HG02623 (cell line): ENCODE measurements around the gene KRTAP5-8.
"Not testable (repeated sequence)": the region's sequence is repeated elsewhere in the genome, so short reads cannot be mapped to it uniquely, and the experiment has no call there.

Experiments
- ATAC-seq: cut with Tn5 transposase; IDR thresholded peaks from one replicate; pipeline ENCODE4 v1.9.1; 2021; ENCODE audit warnings: moderate library complexity; ENCODE audit not compliant: unreplicated experiment

Gene KRTAP5-8

GRCh38 chr11:71505781-71506180 is 32.0 kb upstream of the KRTAP5-8 start:
- ATAC-seq = no peak

- no peak for ATAC-seq
Measured at GRCh38 chr11:71507102-71507501, 30.7 kb upstream of the KRTAP5-8 start.

DNA sequence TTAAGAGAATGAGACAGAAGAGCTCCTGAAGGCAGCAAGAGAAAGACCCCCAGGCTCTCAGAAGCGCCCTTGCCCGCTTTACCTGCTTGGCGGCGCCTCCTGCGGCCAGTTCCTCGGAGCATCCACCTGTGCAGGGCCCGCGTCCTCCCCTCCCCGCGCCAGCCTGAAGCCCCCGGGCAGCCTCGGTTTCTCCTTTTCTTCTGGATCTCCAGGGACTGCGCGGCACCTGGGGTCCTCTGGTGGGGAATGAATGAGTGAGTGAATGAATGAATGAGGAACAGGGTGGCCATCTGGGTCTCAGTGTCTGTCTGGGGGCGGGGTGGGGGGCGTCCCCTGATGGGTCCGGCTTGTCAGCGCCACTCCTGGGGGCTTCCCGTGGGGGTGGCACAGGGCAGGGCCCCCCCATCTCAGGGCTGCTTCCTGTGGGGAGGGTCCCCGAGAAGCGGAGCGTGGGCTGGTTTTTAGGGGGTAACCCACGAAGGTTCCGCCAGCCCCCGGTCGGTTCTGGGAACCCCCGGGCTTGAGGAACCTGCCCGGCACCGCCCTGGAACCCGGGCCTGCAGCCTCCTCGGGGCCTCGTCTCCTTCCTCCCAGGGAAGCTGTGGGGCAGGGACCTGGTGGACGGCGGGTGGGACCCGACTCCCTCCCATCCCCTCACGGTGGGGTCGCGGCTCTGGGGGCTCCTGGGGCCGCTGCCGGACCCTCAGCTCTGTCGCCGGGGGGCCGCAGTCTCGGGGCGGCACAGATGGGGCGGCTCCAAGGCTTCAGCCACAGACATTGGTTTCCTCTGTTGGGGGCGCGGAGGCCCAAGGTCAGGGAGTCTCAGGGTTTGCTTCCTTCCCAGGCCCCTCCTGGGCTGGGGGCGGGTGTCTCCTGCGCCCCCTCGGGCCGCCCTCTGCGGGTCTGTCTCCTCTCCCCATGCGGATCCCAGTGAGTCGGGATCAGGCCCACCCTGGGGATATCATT is 19.0 kb upstream of the KRTAP5-8 start:
- no peak for ATAC-seq

GRCh38 chr11:71519546-71519945 is 18.3 kb upstream of the KRTAP5-8 start:
- ATAC-seq = no peak

- no peak for ATAC-seq
Measured at GRCh38 chr11:71525188-71525937, 12.5 kb upstream of the KRTAP5-8 start.

DNA sequence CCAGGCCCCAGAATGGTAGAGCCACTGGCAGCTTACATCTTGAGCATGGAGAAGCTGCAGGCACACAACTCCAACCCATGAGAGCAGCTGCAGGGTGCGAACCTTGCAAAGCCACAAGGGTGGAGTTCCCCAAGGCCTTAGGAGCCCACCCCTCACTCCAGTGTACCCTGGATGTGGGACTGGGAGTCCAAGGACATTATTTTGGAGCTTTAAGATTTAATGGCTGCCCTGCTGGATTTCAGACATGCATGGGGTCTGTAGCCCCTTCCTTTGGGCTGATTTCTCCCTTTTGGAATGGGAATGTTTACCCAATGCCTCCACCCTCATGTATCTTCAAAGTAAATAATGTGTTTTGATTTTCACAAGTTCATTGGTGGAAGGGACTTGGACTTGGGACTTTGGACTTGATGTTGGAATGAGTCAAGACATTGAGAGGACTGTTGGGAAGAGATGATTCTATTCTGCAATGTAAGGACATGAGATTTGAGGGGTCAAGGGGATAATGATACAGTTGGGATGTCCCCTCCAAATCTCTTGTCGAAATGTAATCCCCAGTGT is 11.8 kb upstream of the KRTAP5-8 start:
- ATAC-seq = no peak

- ATAC-seq = not testable (repeated sequence)
Measured at GRCh38 chr11:71526796-71527575, 10.8 kb upstream of the KRTAP5-8 start, which contains the start of gene KRTAP5-7. TSS of gene KRTAP5-7 (plus strand) at chr11:71527267. CDS start at chr11:71527301, 34 bp downstream.

- no peak for ATAC-seq
Measured at GRCh38 chr11:71527576-71528210, 10.1 kb upstream of the KRTAP5-8 start.

DNA sequence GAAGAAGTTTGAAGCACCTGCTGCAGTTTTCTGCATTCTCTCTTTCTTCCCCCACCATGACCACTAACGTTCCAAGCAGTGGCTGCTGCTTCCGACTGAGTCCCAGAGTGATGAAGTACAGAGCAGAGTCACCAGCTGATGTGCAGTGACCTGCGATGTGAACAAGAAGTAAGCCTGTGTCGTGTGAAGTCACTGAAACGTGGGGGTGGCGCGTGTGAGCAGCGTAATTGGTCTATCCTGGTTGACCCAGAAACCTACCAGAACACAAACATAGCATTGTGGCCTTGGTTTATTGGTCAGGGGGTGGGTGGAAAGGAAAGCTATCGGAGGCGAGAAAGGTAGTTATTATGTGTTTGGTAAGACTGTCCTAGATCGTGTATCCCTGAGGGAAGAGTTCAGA is 7.2 kb upstream of the KRTAP5-8 start:
- ATAC-seq = no peak

GRCh38 chr11:71532036-71532610 is 5.7 kb upstream of the KRTAP5-8 start:
- no peak for ATAC-seq

DNA sequence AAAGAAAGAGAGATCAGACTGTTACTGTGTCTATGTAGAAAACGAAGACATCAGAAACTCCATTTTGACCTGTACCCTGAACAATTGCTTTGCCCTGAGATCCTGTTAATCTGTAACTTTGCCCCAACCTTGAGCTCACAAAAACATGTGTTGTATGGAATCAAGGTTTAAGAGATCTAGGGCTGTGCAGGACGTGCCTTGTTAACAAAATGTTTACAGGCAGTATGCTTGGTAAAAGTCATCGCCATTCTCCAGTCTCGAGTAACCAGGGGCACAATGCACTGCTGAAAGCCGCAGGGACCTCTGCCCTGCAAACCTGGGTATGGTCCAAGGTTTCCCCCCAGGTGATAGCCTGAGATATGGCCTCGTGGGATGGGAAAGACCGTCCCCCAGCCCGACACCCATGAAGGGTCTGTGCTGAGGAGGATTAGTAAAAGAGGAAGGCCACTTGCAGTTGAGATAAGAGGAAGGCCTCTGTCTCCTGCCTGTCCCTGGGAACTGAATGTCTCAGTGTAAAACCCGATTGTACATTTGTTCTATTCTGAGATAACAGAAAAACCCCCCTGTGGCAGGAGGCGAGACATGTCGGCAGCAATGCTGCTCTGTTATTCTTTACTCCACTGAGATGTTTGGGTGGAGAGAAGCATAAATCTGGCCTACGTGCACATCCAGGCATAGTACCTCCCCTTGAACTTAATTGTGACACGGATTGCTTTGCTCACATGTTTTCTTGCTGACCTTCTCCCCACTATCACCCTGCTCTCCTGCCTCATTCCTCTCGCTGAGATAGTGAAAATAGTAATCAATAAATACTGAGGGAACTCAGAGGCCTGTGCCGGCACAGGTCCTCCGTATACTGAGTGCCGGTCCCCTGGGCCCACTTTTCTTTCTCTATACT is 2.9 kb upstream of the KRTAP5-8 start:
- not testable (repeated sequence) for ATAC-seq

DNA sequence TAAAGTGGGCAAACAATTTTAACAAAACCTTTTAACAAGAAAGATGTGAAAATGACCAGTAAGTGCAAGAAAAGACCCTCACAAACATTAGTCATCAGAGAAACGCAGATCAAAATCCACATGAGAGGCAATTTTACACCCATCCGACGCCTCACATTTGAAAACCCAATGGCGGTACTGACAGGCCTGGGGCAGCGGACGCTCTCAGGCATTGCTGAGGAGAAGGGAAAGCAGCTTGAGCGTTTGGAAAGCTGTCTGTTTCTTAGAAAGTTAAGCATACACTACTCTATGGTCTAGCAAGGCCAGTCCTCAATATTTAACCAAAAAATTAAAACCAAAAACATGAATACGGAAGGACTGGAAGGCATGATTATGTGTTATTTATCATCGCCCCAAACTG is 2.0 kb upstream of the KRTAP5-8 start:
- no peak for ATAC-seq

- no peak for ATAC-seq
Measured at GRCh38 chr11:71537537-71537936, 288 bp upstream of the KRTAP5-8 start.

- no peak for ATAC-seq
Measured at GRCh38 chr11:71538666-71538990, 803 bp downstream of the KRTAP5-8 start.

GRCh38 chr11:71539017-71539416 is 1.2 kb downstream of the KRTAP5-8 start:
- no peak for ATAC-seq

DNA sequence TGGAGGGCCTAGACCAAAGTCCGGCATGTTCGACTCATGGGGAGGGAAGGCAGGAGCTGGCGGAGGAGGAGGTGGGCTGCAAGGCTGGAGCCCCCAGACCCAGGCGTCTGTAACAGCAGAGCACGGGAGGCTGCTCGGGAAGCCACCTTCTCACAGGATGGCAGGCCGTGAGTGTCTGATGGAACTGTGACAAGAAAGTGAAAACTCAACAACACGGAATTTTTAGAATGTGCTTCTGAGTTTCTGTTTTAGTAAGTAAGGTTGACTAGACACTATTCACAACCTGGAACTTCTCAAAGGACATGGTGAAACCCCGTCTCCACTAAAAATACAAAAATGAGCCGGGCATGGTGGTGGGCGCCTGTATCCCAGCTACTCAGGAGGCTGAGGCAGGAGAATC is 2.1 kb downstream of the KRTAP5-8 start:
- not testable (repeated sequence) for ATAC-seq

DNA sequence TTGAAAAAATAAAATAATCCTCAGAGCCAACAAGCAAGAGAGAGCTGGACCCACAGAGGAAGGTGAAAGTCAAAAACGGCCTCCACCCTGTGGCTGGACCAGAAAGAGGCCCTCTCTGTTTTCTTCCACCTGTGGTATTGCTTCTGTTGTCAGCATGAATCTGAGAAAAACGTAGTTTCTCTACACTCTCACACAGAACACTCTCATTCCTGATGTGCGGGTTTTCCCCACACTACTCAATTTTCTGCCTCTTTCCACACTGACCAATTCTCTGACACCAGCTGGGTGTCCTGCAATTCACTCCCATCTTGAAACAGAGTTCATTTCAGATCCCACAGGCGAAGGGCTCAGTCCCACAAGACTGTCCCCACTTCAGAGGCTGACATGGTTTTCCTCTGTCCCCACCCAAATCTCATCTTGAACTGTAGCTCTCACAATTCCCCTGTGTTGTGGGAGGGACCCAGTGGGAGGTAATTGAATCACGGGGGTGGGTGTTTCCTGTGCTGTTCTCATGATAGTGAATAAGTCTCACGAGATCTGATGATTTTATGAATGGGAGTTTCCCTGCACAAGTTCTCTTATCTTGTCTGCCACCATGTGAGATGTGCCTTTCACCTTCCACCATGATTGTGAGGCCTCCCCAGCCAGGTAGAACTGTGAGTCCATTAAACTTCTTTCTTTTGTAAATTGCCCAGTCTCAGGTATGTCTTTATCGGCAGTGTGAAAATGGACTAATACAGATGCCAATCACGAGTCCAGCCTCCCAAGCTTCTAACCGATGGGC is 2.9 kb downstream of the KRTAP5-8 start:
- peak; percentile 45 for ATAC-seq

- no peak for ATAC-seq
Measured at GRCh38 chr11:71542382-71542781, 4.6 kb downstream of the KRTAP5-8 start.
